Urinary bladder (tissue), 4 donors: ENCODE results near the gene CAPZA2. TPM values are rescaled to one million over a fixed set of nuclear protein-coding genes. Genes with fewer than 3 reads are reported as not detected.
"Not testable (repeated sequence)": the region's sequence is repeated elsewhere in the genome, so short reads cannot be mapped to it uniquely, and the experiment has no call there.

Source experiments
- DNase-seq: peaks from one replicate; pipeline ENCODE4 v3.0.0-alpha.2; 2015; ENCODE audit errors: extremely low spot score
- H3K27ac ChIP-seq: one replicate; pipeline ENCODE4 v1.5.1; 2013; ENCODE audit warnings: low read depth, mild to moderate bottlenecking, moderate library complexity
- H3K36me3 ChIP-seq: one replicate; pipeline ENCODE4 v1.6.1; 2013; ENCODE audit warnings: mild to moderate bottlenecking, moderate library complexity; ENCODE audit not compliant: insufficient read depth
- H3K4me1 ChIP-seq: one replicate; pipeline ENCODE4 v1.6.1; 2013; ENCODE audit warnings: mild to moderate bottlenecking, moderate library complexity; ENCODE audit not compliant: insufficient read depth
- H3K4me3 ChIP-seq: one replicate; pipeline ENCODE4 v1.5.1; 2013; ENCODE audit warnings: low read depth, low read length
- WGBS: extraction: QIAGEN DNeasy Blood & Tissue Kit; methylation state at CpG from one replicate; pipeline ENCODE4 v1.1.7; 2013; 5-methylcytosine and 5-hydroxymethylcytosine counted together
- polyA plus RNA-seq: library from polyadenylated mRNA; stranded (reverse); fragments of 200-250 nt; gene quantifications from one replicate; pipeline ENCODE4 v1.2.3, GENCODE V29; 2013
- total RNA-seq: library from RNA; depleted of rRNA; stranded (reverse); fragments of >200 nt; gene quantifications from one replicate; pipeline ENCODE4 v1.2.3, GENCODE V29; 2014
- donor health status: healthy with polysubstance abuse.
- donor health status: healthy.

Gene CAPZA2
- total and polyA plus RNA-seq, 2 donors: 156 to 286 TPM

- no peak overlapping the region for H3K4me3 ChIP-seq
- H3K4me1 ChIP-seq: no peaks in the 10 kb centered on the region
- H3K27ac ChIP-seq: no peak overlapping the region
- peaks cover 6% of the 10 kb centered on the region for H3K36me3 ChIP-seq
- 97% methylated on average over 1 of the region's 1 CpG for WGBS
- DNase-seq: no peak
These were observed 49.4 kb downstream of the CAPZA2 start for GRCh38 chr7:116911801-116912200.

DNA sequence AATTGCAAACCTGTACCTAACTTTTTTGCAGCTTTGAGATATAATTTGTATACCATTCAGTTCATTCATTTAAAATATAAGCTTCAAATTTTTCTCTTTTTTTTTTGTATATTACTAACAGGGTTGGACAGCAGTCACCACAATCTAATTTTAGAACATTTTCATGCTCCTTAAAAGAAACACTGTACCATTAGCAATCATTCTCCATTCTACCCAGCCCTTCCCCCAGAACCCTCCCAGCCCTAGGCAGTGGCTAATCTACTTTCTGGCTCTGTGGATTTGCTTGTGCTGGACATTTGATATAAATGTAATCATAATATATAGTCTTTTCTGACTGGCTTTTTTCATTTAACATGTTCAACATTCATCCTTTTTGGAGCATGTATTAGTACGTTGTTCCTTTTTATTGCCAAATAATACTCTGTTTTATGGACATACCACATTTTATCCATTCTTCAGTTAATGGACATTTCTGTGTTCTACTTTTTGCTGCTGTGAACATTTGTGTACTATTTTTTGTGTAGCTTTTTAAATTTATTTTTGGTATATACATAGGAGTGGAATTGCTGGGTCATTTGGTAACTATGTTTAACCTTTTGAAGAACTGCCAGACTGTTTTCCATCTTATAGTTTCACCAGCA, 50.0 kb downstream of the CAPZA2 start:
- Histone ChIP-seq H3K4me1 (no peaks in the 10 kb centered on the region), H3K4me3 (no peak overlapping the region), H3K36me3 (peaks cover 6% of the 10 kb centered on the region), H3K27ac (no peak overlapping the region)
- no peak for DNase-seq
- WGBS: 98% methylated on average over 1 of the region's 1 CpG

DNA sequence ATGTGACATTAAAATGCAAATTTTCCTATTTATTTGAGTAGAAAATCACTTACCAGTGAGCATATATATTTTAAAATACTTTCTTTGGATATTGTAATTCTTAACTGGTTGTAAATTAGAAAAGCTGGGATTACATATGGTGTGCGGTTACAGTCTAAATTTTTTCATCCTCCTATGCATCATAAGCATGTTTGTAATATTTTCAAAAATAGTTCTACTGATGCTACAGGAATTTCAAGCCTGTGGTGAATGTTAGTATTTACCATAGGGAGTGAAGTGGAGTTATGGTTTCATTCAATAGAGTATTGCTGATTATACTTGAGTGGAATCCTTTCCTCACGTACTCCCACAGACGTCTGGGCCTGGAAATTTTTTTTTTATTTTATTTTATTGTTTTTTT, 56.3 kb downstream of the CAPZA2 start:
- Histone ChIP-seq H3K4me1 (no peaks in the 10 kb centered on the region), H3K36me3 (peaks cover 1% of the 10 kb centered on the region), H3K27ac (no peak overlapping the region), H3K4me3 (no peak overlapping the region)
- no peak for DNase-seq
- WGBS: 85% methylated on average over 3 of the region's 3 CpGs

- H3K36me3 ChIP-seq: no peaks in the 10 kb centered on the region
These were observed 58.0 kb downstream of the CAPZA2 start for GRCh38 chr7:116920359-116920758.

GRCh38 chr7:116922545-116922944, 60.2 kb downstream of the CAPZA2 start:
- WGBS: 67% methylated on average over 5 of the region's 5 CpGs
- H3K4me3 ChIP-seq: no peak overlapping the region
- H3K4me1 ChIP-seq: no peaks in the 10 kb centered on the region
- DNase-seq: no peak
- H3K27ac ChIP-seq: no peak overlapping the region
- H3K36me3 ChIP-seq: no peaks in the 10 kb centered on the region

More at GRCh38 chr7:116920359-116920758, 58.0 kb downstream of the CAPZA2 start:
- no peak overlapping the region for H3K4me3 ChIP-seq
- DNase-seq: no peak
- no peak overlapping the region for H3K27ac ChIP-seq
- no peaks in the 10 kb centered on the region for H3K4me1 ChIP-seq

- Histone ChIP-seq H3K36me3 (no peaks in the 10 kb centered on the region), H3K27ac (no peak overlapping the region), H3K4me1 (no peaks in the 10 kb centered on the region), H3K4me3 (no peak overlapping the region)
- WGBS: 60% methylated on average over 5 of the region's 5 CpGs
- DNase-seq: no peak
These were observed 62.4 kb downstream of the CAPZA2 start for GRCh38 chr7:116924741-116925140.

DNA sequence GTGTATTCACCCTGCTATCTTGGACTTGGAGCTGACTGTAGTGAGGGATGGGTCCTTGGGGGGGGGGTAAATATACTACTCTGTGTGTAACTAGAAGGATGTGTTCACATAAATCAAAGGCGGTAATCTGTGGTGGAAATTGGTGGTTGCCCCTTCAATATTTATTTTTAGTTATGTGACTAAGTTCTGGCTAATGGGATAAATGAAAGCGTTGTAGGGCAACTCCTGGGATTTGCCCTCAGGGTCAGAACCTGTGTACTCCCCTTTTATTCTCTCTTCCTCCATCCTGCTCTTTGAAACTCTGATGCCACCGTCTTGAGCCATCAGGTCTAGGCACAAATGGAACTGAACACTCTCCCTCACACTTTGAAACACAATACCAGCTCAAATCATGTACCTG, 66.6 kb downstream of the CAPZA2 start:
- H3K36me3 ChIP-seq: no peaks in the 10 kb centered on the region
- H3K4me1 ChIP-seq: no peaks in the 10 kb centered on the region
- WGBS: 60% methylated on average over 3 of the region's 3 CpGs
- no peak overlapping the region for H3K27ac ChIP-seq
- DNase-seq: no peak
- no peak overlapping the region for H3K4me3 ChIP-seq

DNA sequence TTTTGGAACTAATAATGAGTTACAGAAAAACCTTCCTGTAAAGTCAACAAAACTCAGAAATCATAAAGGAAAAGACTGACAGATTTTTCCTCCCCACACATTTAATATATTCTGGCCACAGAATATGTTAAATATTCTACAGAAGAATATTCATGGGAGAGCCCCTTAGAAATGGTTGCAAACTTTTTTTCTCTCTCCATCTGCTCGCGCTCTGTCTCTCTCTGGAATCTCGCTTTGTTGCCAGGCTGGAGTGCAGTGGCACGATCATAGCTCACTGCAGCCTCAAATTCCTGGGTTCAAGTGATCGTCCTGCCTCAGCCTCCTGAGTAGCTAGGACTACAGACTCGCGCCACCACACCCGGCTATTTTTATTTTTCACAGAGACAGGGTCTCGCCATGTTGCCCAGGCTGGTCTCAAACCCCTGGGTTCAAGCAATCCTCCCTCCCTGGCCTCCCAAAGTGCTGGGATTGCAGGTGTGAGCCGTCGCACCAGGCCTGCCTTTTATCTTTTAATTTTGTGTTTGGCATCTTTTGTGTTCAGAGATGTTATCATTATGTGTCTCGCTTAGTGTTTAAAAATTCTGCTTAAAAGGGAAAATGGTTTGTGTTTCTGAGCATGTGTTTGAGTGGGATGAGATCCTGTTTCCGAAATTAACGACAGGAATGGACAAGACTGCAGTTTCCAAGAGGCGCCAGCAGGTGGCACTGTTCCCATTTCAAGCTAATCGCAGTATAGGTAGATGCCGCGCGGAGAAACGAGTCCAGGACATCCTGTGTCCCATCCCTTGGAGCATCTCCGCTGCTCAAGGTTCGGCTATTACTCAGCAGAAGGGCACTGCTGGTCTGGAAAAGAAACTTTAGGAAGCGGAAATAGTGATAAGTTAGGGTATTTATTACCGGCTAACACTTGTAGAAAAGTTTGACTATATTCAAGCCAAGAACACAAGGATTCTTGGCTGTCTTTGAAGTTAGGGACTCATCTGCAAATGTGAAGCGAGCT, 67.8 kb downstream of the CAPZA2 start:
- H3K4me1 ChIP-seq: no peaks in the 10 kb centered on the region
- peak; percentile 62 for DNase-seq
- no peak overlapping the region for H3K4me3 ChIP-seq
- 33% methylated on average over 25 of the region's 25 CpGs for WGBS
- no peak overlapping the region for H3K27ac ChIP-seq
- H3K36me3 ChIP-seq: no peaks in the 10 kb centered on the region

GRCh38 chr7:116932566-116932965, 70.2 kb downstream of the CAPZA2 start:
- DNase-seq: no peak
- 97% methylated on average over 7 of the region's 7 CpGs for WGBS
- H3K4me1 ChIP-seq: no peaks in the 10 kb centered on the region

DNA sequence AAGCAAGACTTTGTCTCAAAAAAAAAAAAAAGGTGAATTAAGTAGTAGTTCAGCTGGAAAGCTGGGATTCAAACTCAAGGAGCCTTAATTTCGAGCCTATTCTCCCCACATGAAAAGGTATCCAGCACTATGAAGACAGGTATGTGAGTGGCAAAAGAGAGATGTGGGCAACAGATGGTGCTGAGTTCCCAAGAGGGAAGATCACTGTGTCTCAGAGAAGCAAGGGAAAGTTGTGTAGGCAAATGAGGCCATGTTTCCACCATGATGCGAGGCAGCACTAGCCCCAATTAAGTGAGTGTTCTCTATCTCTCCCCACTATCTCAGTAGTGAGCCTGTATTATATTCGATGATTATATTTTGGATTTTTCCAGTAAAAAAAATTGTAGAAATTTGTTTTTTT, 71.1 kb downstream of the CAPZA2 start:
- 84% methylated on average over 3 of the region's 3 CpGs for WGBS
- H3K4me1 ChIP-seq: no peaks in the 10 kb centered on the region
- H3K4me3 ChIP-seq: no peak overlapping the region
- H3K27ac ChIP-seq: no peak overlapping the region
- no peaks in the 10 kb centered on the region for H3K36me3 ChIP-seq
- no peak for DNase-seq

More at GRCh38 chr7:116932566-116932965, 70.2 kb downstream of the CAPZA2 start:
- Histone ChIP-seq H3K36me3 (no peaks in the 10 kb centered on the region), H3K4me3 (no peak overlapping the region), H3K27ac (no peak overlapping the region)

- 76% methylated on average over 2 of the region's 2 CpGs for WGBS
- no peak for DNase-seq
These were observed 72.2 kb downstream of the CAPZA2 start for GRCh38 chr7:116934580-116934979.

GRCh38 chr7:116936844-116937243, 74.5 kb downstream of the CAPZA2 start:
- H3K27ac ChIP-seq, DNase-seq, H3K4me3 ChIP-seq, H3K4me1 ChIP-seq, H3K36me3 ChIP-seq: not testable (repeated sequence)
- 78% methylated on average over 4 of the region's 4 CpGs for WGBS

More at GRCh38 chr7:116934580-116934979, 72.2 kb downstream of the CAPZA2 start:
- no peak overlapping the region for H3K27ac ChIP-seq
- no peaks in the 10 kb centered on the region for H3K36me3 ChIP-seq
- no peak overlapping the region for H3K4me3 ChIP-seq
- no peaks in the 10 kb centered on the region for H3K4me1 ChIP-seq

DNA sequence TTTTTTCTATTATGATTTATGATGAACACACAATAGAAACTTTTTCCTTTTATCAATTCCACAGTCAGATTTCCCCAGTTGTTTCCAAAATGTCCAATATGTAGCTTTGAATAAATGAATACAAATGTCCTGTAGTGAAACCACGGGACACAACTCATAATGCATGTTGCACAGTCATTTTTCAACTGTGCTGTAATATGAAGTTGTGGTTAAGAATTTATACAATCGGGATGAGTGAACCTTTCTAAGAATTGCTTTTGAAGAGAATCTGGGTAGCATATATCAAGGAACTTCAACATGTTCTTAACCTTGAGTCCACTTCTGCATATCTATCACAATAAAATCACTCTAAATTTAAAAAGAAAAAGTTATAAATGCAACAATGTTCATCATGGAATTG, 76.3 kb downstream of the CAPZA2 start:
- 89% methylated on average over 2 of the region's 2 CpGs for WGBS
- H3K27ac ChIP-seq: no peak overlapping the region
- H3K36me3 ChIP-seq: no peaks in the 10 kb centered on the region
- no peak for DNase-seq
- no peak overlapping the region for H3K4me3 ChIP-seq
- H3K4me1 ChIP-seq: no peaks in the 10 kb centered on the region
